Karpas-422 (cell line): ENCODE data around the gene PGLYRP3. TPM values are rescaled to one million over a fixed set of nuclear protein-coding genes. Genes with fewer than 3 reads are reported as not detected.

ENCODE experiments used
- DNase-seq: peaks from one replicate; pipeline ENCODE4 v3.0.0-alpha.2; 2015
- H2AFZ ChIP-seq: fragments of 200-600 bp; sonication (generic); 2 replicates; pipeline ENCODE4 v1.6.1; 2014; ENCODE audit warnings: antibody characterized with exemption, low read length, mixed read lengths
- H3K27ac ChIP-seq: fragments of 200-600 bp; sonication (generic); 2 replicates; pipeline ENCODE4 v1.5.1; 2014; ENCODE audit warnings: mild to moderate bottlenecking, low read length, moderate library complexity
- H3K27me3 ChIP-seq: fragments of 200-600 bp; sonication (generic); 2 replicates; pipeline ENCODE4 v1.6.1; 2014; ENCODE audit warnings: low read length, mixed read lengths
- H3K36me3 ChIP-seq: fragments of 200-600 bp; sonication (generic); 2 replicates; pipeline ENCODE4 v1.6.1; 2014; ENCODE audit warnings: low read length, mixed read lengths; ENCODE audit not compliant: insufficient read depth
- H3K4me1 ChIP-seq: fragments of 200-600 bp; sonication (generic); 2 replicates; pipeline ENCODE4 v1.6.1; 2014; ENCODE audit warnings: mild to moderate bottlenecking, low read length, mixed read lengths
- H3K4me2 ChIP-seq: fragments of 200-600 bp; sonication (generic); 2 replicates; pipeline ENCODE4 v1.6.1; 2014; ENCODE audit warnings: low read length, low read depth, mild to moderate bottlenecking; ENCODE audit not compliant: poor library complexity, severe bottlenecking
- H3K4me3 ChIP-seq: fragments of 200-600 bp; sonication (generic); 2 replicates; pipeline ENCODE4 v1.5.1; 2014; ENCODE audit warnings: mild to moderate bottlenecking, antibody characterized with exemption, low read length, mixed read lengths
- H3K79me2 ChIP-seq: fragments of 200-600 bp; sonication (generic); 2 replicates; pipeline ENCODE4 v1.6.1; 2014; ENCODE audit warnings: mild to moderate bottlenecking, low read length, mixed read lengths
- H3K9ac ChIP-seq: fragments of 200-600 bp; sonication (generic); 2 replicates; pipeline ENCODE4 v1.6.0; 2014; ENCODE audit warnings: low read length
- H3K9me2 ChIP-seq: fragments of 200-600 bp; sonication (generic), shearing (Covaris generic); replicated peaks from 2 replicates; pipeline ENCODE4 v1.6.0; 2014; ENCODE audit warnings: mild to moderate bottlenecking, low read length, moderate library complexity; ENCODE audit not compliant: insufficient read depth
- H3K9me3 ChIP-seq: fragments of 300-700, 200-600 bp; sonication (generic); 2 replicates; pipeline ENCODE4 v1.6.1; 2014; ENCODE audit warnings: low read length, mixed read lengths
- H4K20me1 ChIP-seq: fragments of 200-600 bp; sonication (generic); 2 replicates; pipeline ENCODE4 v1.6.1; 2014; ENCODE audit warnings: mild to moderate bottlenecking, antibody characterized with exemption, low read length, low read depth; ENCODE audit not compliant: insufficient read depth
- total RNA-seq: library from RNA; depleted of rRNA; stranded (reverse); fragments of >200 nt; shearing (Covaris generic); gene quantifications from 2 replicates; pipeline ENCODE4 v1.2.3, GENCODE V29; 2014; ENCODE audit warnings: low replicate concordance

PGLYRP3 gene
- total RNA-seq, 1 experiment from 2014 or later = not detected

DNA sequence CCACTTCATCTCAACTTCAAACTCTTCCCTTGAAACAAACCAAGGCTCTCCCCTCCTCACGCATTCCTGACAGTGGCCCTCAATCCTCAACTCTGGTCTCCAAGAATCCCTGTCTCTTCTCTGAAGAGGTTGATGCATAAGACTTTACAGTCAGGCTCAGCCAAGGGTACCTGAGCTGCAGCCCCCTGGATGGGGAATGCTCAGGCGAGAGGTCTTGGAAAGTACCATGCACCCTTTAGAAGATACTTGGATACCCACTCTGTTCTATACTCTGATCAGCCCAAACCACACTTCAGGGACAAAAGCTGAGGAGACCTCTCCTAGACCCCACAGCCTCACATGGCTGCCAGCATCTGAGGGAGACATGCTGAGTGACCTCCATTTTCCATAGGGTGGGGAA lies 536 bp upstream of the PGLYRP3 start:
- no peak overlapping the region for H3K9ac ChIP-seq
- H3K4me2 ChIP-seq = no peak overlapping the region
- DNase-seq = no peak
- no peaks in the 10 kb centered on the region for H3K79me2 ChIP-seq
- no peaks in the 10 kb centered on the region for H3K9me2 ChIP-seq
- no peak overlapping the region for H2AFZ ChIP-seq
- no peaks in the 10 kb centered on the region for H3K9me3 ChIP-seq
- H3K4me1 ChIP-seq = no peaks in the 10 kb centered on the region
- H3K4me3 ChIP-seq = no peak overlapping the region
- no peaks in the 10 kb centered on the region for H3K27me3 ChIP-seq
- no peak overlapping the region for H3K27ac ChIP-seq
- H4K20me1 ChIP-seq = no peaks in the 10 kb centered on the region
- H3K36me3 ChIP-seq = no peaks in the 10 kb centered on the region

DNA sequence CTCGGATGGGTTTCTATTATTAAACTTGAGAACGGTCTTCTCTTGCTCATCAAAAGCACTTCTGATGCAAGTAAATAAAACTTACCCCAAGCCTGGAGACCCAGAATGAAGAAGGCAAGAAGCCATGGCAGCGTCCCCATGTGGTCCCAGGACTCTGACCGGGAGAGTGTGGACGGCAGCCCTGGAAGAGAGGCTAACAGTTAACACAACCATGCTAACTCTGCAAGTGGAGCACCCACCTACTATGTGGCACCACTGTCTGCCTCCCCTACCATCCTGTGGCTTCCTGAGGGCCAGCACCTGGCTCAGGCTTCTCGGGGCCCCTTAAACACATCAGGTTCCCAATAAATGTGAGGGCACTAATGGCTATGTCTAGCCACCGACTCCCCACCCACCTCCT lies 2.2 kb downstream of the PGLYRP3 start:
- H3K9me3 ChIP-seq = no peaks in the 10 kb centered on the region
- no peak overlapping the region for H3K27ac ChIP-seq
- no peak overlapping the region for H3K4me3 ChIP-seq
- H4K20me1 ChIP-seq = no peaks in the 10 kb centered on the region
- DNase-seq = no peak
- no peaks in the 10 kb centered on the region for H3K79me2 ChIP-seq
- H3K27me3 ChIP-seq = no peaks in the 10 kb centered on the region
- no peak overlapping the region for H2AFZ ChIP-seq
- no peaks in the 10 kb centered on the region for H3K9me2 ChIP-seq
- no peaks in the 10 kb centered on the region for H3K36me3 ChIP-seq
- H3K4me2 ChIP-seq = no peak overlapping the region
- H3K9ac ChIP-seq = no peak overlapping the region
- no peaks in the 10 kb centered on the region for H3K4me1 ChIP-seq

DNA sequence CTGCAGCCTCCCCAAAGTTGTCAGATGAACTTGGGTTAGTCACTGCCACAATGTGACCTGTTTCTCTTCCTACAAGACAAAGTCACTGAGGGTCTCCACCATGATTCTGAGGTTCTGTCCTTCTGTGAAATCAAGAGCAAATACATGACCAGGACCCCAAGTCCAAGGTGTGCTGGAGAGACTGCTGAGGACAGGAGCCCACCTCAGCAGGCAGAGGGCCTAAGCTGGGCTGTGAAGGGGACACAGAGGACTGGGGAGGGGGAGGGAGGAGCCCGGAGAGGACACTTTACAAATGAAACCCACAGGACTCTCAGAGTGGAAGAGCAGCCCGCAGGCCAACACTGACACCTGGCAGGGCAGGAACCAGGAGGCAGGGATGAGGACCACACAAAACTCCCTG lies 3.3 kb downstream of the PGLYRP3 start:
- H3K9ac ChIP-seq = no peak overlapping the region

DNA sequence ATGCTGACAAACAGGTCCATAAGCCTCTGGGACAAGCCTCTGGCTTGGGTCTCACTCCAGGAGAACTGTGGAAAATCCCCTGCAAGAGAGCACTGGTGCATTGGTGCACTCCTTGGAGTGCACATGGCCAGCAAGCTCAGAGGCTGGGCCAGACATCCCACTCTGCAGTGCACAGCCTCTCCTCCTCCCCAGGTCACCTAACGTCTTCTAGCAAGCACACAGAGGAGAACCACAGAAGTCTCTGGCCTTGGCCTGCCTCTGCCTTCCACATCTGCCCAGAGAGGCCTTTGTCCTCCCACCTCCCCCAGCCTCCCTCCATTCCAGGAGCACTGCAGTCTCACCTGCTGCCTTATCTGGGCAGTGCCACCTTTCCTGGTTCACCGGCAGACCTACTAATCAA lies 4.2 kb downstream of the PGLYRP3 start:
- Histone ChIP-seq H4K20me1 (no peaks in the 10 kb centered on the region), H3K4me2 (no peak overlapping the region), H3K27ac (no peak overlapping the region), H3K79me2 (no peaks in the 10 kb centered on the region), H3K36me3 (no peaks in the 10 kb centered on the region), H3K27me3 (no peaks in the 10 kb centered on the region), H3K9ac (no peak overlapping the region), H2AFZ (no peak overlapping the region), H3K9me3 (no peaks in the 10 kb centered on the region), H3K4me1 (no peaks in the 10 kb centered on the region), H3K4me3 (no peak overlapping the region), H3K9me2 (no peaks in the 10 kb centered on the region)
- no peak for DNase-seq

More for the DNA sequence above, 3.3 kb downstream of the PGLYRP3 start:
- H3K9me2 ChIP-seq = no peaks in the 10 kb centered on the region
- H3K79me2 ChIP-seq = no peaks in the 10 kb centered on the region
- H2AFZ ChIP-seq = no peak overlapping the region
- no peaks in the 10 kb centered on the region for H3K4me1 ChIP-seq
- H3K27me3 ChIP-seq = no peaks in the 10 kb centered on the region
- no peaks in the 10 kb centered on the region for H3K9me3 ChIP-seq
- no peaks in the 10 kb centered on the region for H4K20me1 ChIP-seq
- H3K4me2 ChIP-seq = no peak overlapping the region
- no peak overlapping the region for H3K4me3 ChIP-seq
- DNase-seq = no peak
- H3K36me3 ChIP-seq = no peaks in the 10 kb centered on the region
- no peak overlapping the region for H3K27ac ChIP-seq

DNA sequence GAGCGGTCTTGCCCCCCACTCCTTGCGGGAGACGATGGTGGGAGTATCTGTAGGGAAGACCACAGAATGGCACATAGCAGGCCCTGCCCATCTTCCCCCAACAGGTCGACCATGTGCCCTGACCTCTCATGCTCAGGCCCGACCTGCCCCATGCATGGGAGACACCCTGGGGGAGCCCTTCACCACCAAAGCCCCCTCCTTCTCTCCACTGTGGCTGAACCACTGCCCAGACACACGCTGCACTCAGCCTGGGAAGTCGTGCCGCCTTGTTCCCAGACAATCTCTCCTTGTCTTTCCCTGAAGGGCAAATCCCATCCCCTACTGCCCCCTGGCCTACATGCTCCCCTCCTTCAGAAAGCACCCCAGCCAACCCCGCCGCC lies 5.5 kb downstream of the PGLYRP3 start:
- Histone ChIP-seq H2AFZ (no peak overlapping the region), H3K27me3 (no peaks in the 10 kb centered on the region), H3K9me3 (no peaks in the 10 kb centered on the region), H4K20me1 (no peaks in the 10 kb centered on the region), H3K4me3 (no peak overlapping the region), H3K9ac (no peak overlapping the region), H3K4me2 (no peak overlapping the region), H3K4me1 (no peaks in the 10 kb centered on the region), H3K79me2 (no peaks in the 10 kb centered on the region), H3K36me3 (no peaks in the 10 kb centered on the region), H3K27ac (no peak overlapping the region), H3K9me2 (no peaks in the 10 kb centered on the region)
- DNase-seq = no peak

DNA sequence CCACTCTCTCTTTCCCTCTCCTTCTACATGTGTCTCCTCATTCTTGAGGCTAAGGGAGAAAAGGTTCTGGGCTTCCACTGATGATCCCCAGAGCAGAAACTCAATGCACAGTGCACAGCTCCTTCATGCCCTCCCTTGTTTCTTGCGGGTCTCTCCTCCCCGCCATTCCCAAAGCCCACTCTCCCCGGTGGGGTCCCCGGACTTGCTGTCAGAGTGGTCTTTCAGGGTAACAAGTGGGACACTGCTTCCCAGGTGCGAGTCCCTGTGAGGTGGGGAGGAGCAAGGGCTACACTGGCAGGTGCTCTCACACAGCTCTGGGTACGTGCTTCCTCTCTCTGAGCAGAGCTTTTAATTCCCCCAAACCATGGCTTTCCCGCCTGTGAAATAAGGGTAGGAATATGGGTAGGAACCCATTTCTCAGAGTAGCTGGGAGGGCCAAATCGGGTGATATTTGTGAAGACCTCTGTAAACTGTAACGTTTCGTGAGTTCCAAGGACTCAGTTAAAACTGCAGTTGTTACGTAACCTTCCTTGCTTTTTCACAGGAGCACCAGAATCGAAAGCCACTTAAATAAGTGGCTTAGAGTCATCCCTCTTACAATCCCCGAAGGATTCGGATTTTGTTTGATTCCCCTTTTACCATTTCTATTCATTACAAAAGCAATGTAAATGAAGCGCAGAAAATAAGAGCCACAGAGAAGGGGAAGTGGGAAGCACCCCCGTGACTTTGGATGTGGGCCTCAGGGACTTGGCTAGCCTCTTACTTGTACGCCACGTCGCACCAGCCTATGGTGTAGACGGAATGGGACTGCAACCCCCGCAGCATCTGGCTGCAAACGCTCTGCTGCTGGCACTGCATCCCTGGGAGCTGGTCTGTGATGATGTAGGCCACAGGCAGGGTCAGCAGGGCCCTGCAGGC lies 6.2 kb downstream of the PGLYRP3 start:
- no peaks in the 10 kb centered on the region for H3K36me3 ChIP-seq
- H3K27ac ChIP-seq = no peak overlapping the region
- no peak for DNase-seq
- no peaks in the 10 kb centered on the region for H3K27me3 ChIP-seq
- no peaks in the 10 kb centered on the region for H4K20me1 ChIP-seq
- no peak overlapping the region for H3K4me3 ChIP-seq
- no peaks in the 10 kb centered on the region for H3K9me2 ChIP-seq
- H3K4me2 ChIP-seq = no peak overlapping the region
- no peaks in the 10 kb centered on the region for H3K4me1 ChIP-seq
- H3K79me2 ChIP-seq = no peaks in the 10 kb centered on the region
- no peak overlapping the region for H2AFZ ChIP-seq
- no peak overlapping the region for H3K9ac ChIP-seq
- no peaks in the 10 kb centered on the region for H3K9me3 ChIP-seq

DNA sequence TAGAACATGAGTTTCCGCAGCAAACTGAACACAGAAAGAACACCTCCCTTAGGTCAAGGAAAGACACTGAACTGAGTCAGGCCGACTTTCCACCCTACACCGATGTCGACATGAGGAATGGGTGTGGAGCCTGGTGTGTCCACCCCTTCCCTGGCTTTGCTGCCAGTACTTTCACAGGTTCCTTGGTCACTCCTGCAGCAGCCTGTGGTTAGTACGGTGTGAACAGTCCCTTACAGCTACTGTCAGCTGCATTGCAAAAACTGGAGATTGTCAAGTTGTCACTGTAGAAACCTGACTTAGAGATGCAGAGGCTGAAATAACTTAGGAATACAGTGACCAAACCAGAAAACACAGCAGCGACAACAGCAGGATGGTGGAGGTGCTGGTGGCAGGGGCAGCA lies 7.1 kb downstream of the PGLYRP3 start:
- Histone ChIP-seq H3K9ac (no peak overlapping the region), H3K27me3 (no peaks in the 10 kb centered on the region), H3K4me3 (no peak overlapping the region), H3K4me2 (no peak overlapping the region), H3K79me2 (no peaks in the 10 kb centered on the region), H4K20me1 (no peaks in the 10 kb centered on the region), H3K9me3 (no peaks in the 10 kb centered on the region), H3K36me3 (no peaks in the 10 kb centered on the region), H3K4me1 (no peaks in the 10 kb centered on the region), H2AFZ (no peak overlapping the region), H3K9me2 (no peaks in the 10 kb centered on the region), H3K27ac (no peak overlapping the region)
- DNase-seq = no peak

DNA sequence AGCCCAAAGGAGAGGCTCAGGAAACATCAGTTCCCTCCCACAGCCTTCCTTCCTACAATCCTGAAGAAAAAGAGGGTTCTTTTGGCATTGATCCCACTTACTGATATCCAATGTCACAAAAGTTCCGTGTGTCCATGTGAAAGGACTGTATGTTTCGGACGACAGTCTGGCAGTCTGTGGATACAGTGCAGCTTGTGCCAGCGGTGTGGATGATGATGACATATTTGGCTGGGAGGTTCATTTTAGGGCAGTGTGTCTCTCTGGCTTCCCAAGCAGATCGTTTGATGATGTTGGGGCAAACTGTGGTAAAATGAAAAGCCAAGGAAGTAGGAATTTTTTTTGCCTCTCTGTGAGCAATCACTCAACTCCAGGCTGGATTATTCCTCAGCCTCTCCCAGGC lies 10.4 kb downstream of the PGLYRP3 start:
- Histone ChIP-seq H2AFZ (no peak overlapping the region), H3K79me2 (no peaks in the 10 kb centered on the region), H3K9me2 (no peaks in the 10 kb centered on the region), H3K4me3 (no peak overlapping the region), H3K9me3 (no peaks in the 10 kb centered on the region), H3K9ac (no peak overlapping the region), H3K27ac (no peak overlapping the region), H3K27me3 (no peaks in the 10 kb centered on the region), H4K20me1 (no peaks in the 10 kb centered on the region), H3K36me3 (no peaks in the 10 kb centered on the region), H3K4me1 (no peaks in the 10 kb centered on the region), H3K4me2 (no peak overlapping the region)
- no peak for DNase-seq
